HEK293 (cell line): ENCODE results near the gene MYH7B.

Source experiments
- CTCF ChIA-PET: fragments of 350-600 bp; formaldehyde crosslinking; extraction: SDS; loops from one replicate; lab custom pipeline; 2021; ENCODE audit warnings: antibody characterized with exemption; lab: Yijun Ruan, JAX
- POLR2A ChIA-PET: fragments of 300-600 bp; formaldehyde crosslinking; extraction: SDS; loops from one replicate; lab custom pipeline; 2020; ENCODE audit warnings: antibody characterized with exemption, inconsistent platforms; lab: Yijun Ruan, JAX
- H3K27ac ChIP-seq: fragments of 200-500 bp; sonication (Bioruptor generic); 2 replicates; pipeline ENCODE4 v1.5.1; 2014; ENCODE audit warnings: low read depth, low read length, control low read depth, inconsistent platforms; ENCODE audit errors: extremely low read depth
- H3K36me3 ChIP-seq, 2 experiments: fragments of 200-500 bp in 1 of 2; sonication (Bioruptor generic) in 1 of 2; 1 replicate in 1 of 2; 2 replicates in 1 of 2; pipeline ENCODE4 v1.5.1; 2014 to 2017; ENCODE audit warnings: inconsistent platforms in 2 of 2, low read length in 2 of 2; ENCODE audit not compliant: control insufficient read depth in 2 of 2, insufficient read depth in 1 of 2
- H3K4me1 ChIP-seq: fragments of 200-500 bp; sonication (Bioruptor generic); 2 replicates; pipeline ENCODE4 v1.5.1; 2014; ENCODE audit warnings: mild to moderate bottlenecking, low read length, inconsistent platforms; ENCODE audit not compliant: control insufficient read depth, insufficient read depth
- H3K4me3 ChIP-seq: 2 replicates; pipeline ENCODE4 v1.5.1; 2011; ENCODE audit warnings: low read depth, mild to moderate bottlenecking, control low read depth, low read length, moderate library complexity
- H3K9me3 ChIP-seq: fragments of 200-500 bp; sonication (Bioruptor generic); 2 replicates; pipeline ENCODE4 v1.5.1; 2014; ENCODE audit warnings: low read depth, low read length, inconsistent platforms; ENCODE audit not compliant: control insufficient read depth, insufficient read depth
- EGR2 ChIP-seq: fragments of 450-650 bp; formaldehyde crosslinking; IDR thresholded peaks from 2 replicates; pipeline ENCODE4 v1.5.1; 2016; ENCODE audit warnings: low read depth, missing biosample characterization, missing genetic modification characterization
- HOXA7 ChIP-seq: sonication (generic); formaldehyde crosslinking; IDR thresholded peaks from 2 replicates; pipeline ENCODE4 v1.8.1; 2022; ENCODE audit warnings: missing genetic modification reagents, borderline replicate concordance
- MYNN ChIP-seq: fragments of 450-650 bp; formaldehyde crosslinking; IDR thresholded peaks from 2 replicates; pipeline ENCODE4 v1.5.1; 2016; ENCODE audit warnings: missing biosample characterization, missing genetic modification characterization, borderline replicate concordance
- TRIM28 ChIP-seq: IDR thresholded peaks from 2 replicates; pipeline ENCODE4 v1.6.1; 2011; ENCODE audit warnings: low read length, control low read depth, borderline replicate concordance
- ZNF112 ChIP-seq: fragments of 450-650 bp; formaldehyde crosslinking; IDR thresholded peaks from 2 replicates; pipeline ENCODE4 v1.5.0; 2017; ENCODE audit warnings: missing biosample characterization, missing genetic modification characterization
- ZNF146 ChIP-seq: fragments of 450-650 bp; formaldehyde crosslinking; IDR thresholded peaks from 2 replicates; pipeline ENCODE4 v1.5.1; 2016; ENCODE audit warnings: missing biosample characterization, missing genetic modification characterization
- ZNF248 ChIP-seq: fragments of 450-650 bp; formaldehyde crosslinking; IDR thresholded peaks from 2 replicates; pipeline ENCODE4 v1.5.1; 2017; ENCODE audit warnings: missing biosample characterization, missing genetic modification characterization
- ZNF274 ChIP-seq, 2 experiments: fragments of 200-500 bp in 1 of 2; fragments of 450-650 bp in 1 of 2; sonication (Bioruptor generic) in 1 of 2; formaldehyde crosslinking in 1 of 2; IDR thresholded peaks; 2 replicates each; pipeline versions ENCODE4 v1.5.1 to v1.6.1; 2014 to 2016; ENCODE audit warnings: borderline replicate concordance in 1 of 2, inconsistent platforms in 1 of 2, low read length in 1 of 2, missing biosample characterization in 1 of 2, missing genetic modification characterization in 1 of 2
- ZNF394 ChIP-seq: fragments of 450-650 bp; formaldehyde crosslinking; IDR thresholded peaks from 2 replicates; pipeline ENCODE4 v1.5.1; 2016; ENCODE audit warnings: missing biosample characterization, missing genetic modification characterization, mild to moderate bottlenecking, moderate library complexity, borderline replicate concordance
- ZNF433 ChIP-seq: fragments of 450-650 bp; formaldehyde crosslinking; IDR thresholded peaks from 2 replicates; pipeline ENCODE4 v1.5.1; 2016; ENCODE audit warnings: missing biosample characterization, missing genetic modification characterization, low read depth
- ZNF488 ChIP-seq: fragments of 450-650 bp; formaldehyde crosslinking; IDR thresholded peaks from 2 replicates; pipeline ENCODE4 v1.5.1; 2016; ENCODE audit warnings: missing biosample characterization, missing genetic modification characterization
- ZNF629 ChIP-seq: fragments of 450-650 bp; formaldehyde crosslinking; IDR thresholded peaks from 2 replicates; pipeline ENCODE4 v1.5.1; 2017; ENCODE audit warnings: missing biosample characterization, missing genetic modification characterization
- ZNF692 ChIP-seq: fragments of 450-650 bp; formaldehyde crosslinking; IDR thresholded peaks from 2 replicates; pipeline ENCODE4 v1.5.1; 2016; ENCODE audit warnings: missing biosample characterization, missing genetic modification characterization
- TF ChIP-seq, protein P1 (sequence below): fragments of 450-650 bp; formaldehyde crosslinking; IDR thresholded peaks from 2 replicates; pipeline ENCODE4 v1.5.1; 2016; ENCODE audit warnings: missing biosample characterization, missing genetic modification characterization
- TF ChIP-seq, protein P2 (sequence below): fragments of 450-650 bp; formaldehyde crosslinking; IDR thresholded peaks from 2 replicates; pipeline ENCODE4 v1.5.1; 2017; ENCODE audit warnings: missing biosample characterization, missing genetic modification characterization
- TF ChIP-seq, protein P3 (sequence below): fragments of 450-650 bp; formaldehyde crosslinking; IDR thresholded peaks from 2 replicates; pipeline ENCODE4 v1.5.1; 2016; ENCODE audit warnings: missing biosample characterization, missing genetic modification characterization

Gene MYH7B

GRCh38 chr20:34946661-34947060, 9.0 kb upstream of the MYH7B start (continued):
- no peak for TF ChIP-seq ZNF394 (tag by site-specific recombination)
- TF ChIP-seq, protein P1, sequence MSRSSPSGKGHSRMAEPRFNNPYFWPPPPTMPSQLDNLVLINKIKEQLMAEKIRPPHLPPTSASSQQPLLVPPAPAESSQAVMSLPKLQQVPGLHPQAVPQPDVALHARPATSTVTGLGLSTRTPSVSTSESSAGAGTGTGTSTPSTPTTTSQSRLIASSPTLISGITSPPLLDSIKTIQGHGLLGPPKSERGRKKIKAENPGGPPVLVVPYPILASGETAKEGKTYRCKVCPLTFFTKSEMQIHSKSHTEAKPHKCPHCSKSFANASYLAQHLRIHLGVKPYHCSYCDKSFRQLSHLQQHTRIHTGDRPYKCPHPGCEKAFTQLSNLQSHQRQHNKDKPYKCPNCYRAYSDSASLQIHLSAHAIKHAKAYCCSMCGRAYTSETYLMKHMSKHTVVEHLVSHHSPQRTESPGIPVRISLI (tag by site-specific recombination), result no peak
- no peak for TF ChIP-seq ZNF274 (IDR thresholded peaks at IDR 0.05; ENCODE audit: low read length)
- no peak for TF ChIP-seq ZNF274 (tag by site-specific recombination; IDR thresholded peaks at IDR 0.05; ENCODE audit: borderline replicate concordance)
- TF ChIP-seq, protein P2, sequence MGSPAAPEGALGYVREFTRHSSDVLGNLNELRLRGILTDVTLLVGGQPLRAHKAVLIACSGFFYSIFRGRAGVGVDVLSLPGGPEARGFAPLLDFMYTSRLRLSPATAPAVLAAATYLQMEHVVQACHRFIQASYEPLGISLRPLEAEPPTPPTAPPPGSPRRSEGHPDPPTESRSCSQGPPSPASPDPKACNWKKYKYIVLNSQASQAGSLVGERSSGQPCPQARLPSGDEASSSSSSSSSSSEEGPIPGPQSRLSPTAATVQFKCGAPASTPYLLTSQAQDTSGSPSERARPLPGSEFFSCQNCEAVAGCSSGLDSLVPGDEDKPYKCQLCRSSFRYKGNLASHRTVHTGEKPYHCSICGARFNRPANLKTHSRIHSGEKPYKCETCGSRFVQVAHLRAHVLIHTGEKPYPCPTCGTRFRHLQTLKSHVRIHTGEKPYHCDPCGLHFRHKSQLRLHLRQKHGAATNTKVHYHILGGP, result no peak
- TF ChIP-seq ZNF629 (tag by site-specific recombination), result no peak
- TF ChIP-seq ZNF146 (tag by site-specific recombination), result no peak
- TF ChIP-seq ZNF488, result no peak
- no peak for TF ChIP-seq ZNF112 (tag by site-specific recombination)
- TF ChIP-seq HOXA7 (CRISPR knock-in tag), result no peak
- TF ChIP-seq, protein P3, sequence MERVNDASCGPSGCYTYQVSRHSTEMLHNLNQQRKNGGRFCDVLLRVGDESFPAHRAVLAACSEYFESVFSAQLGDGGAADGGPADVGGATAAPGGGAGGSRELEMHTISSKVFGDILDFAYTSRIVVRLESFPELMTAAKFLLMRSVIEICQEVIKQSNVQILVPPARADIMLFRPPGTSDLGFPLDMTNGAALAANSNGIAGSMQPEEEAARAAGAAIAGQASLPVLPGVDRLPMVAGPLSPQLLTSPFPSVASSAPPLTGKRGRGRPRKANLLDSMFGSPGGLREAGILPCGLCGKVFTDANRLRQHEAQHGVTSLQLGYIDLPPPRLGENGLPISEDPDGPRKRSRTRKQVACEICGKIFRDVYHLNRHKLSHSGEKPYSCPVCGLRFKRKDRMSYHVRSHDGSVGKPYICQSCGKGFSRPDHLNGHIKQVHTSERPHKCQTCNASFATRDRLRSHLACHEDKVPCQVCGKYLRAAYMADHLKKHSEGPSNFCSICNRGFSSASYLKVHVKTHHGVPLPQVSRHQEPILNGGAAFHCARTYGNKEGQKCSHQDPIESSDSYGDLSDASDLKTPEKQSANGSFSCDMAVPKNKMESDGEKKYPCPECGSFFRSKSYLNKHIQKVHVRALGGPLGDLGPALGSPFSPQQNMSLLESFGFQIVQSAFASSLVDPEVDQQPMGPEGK, result no peak

- CTCF ChIA-PET, result no interaction called here
- no peak overlapping the region for H3K27ac ChIP-seq
- POLR2A ChIA-PET, result no interaction called here
- no peaks in the 10 kb centered on the region for H3K4me1 ChIP-seq
- no peaks in the 10 kb centered on the region for H3K9me3 ChIP-seq
- peaks cover 0 to 80% of the 10 kb centered on the region in 2 experiments for H3K36me3 ChIP-seq
- no peak for TF ChIP-seq ZNF112 (tag by site-specific recombination)
- TF ChIP-seq, protein P2, result no peak
- no peak for TF ChIP-seq ZNF248
- TF ChIP-seq EGR2 (tag by site-specific recombination), result no peak
- TF ChIP-seq ZNF692 (tag by site-specific recombination), result no peak
- no peak for TF ChIP-seq TRIM28
- TF ChIP-seq MYNN (tag by site-specific recombination), result no peak
- TF ChIP-seq ZNF433 (tag by site-specific recombination), result no peak
- no peak overlapping the region for H3K4me3 ChIP-seq
Measured at GRCh38 chr20:34947336-34947735, 8.3 kb upstream of the MYH7B start.
